Measurements from ENCODE around the gene CHAC1.

Gene CHAC1

GRCh38 chr15:40925495-40925862, 27.8 kb upstream of the CHAC1 start:
- DNase-seq = no peak

GRCh38 chr15:40925863-40926658, 27.2 kb upstream of the CHAC1 start:
- DNase-seq = no peak

- DNase-seq = no peak
These were observed 26.4 kb upstream of the CHAC1 start for GRCh38 chr15:40926659-40927494.

- DNase-seq = no peak
These were observed 25.8 kb upstream of the CHAC1 start for GRCh38 chr15:40927495-40927872.

GRCh38 chr15:40927873-40928806, 25.1 kb upstream of the CHAC1 start:
- no peak for DNase-seq

- peak; percentile 75 for DNase-seq
These were observed 24.2 kb upstream of the CHAC1 start, which contains the start of gene DLL4 for GRCh38 chr15:40928821-40929659. TSS of gene DLL4 (plus strand) at chr15:40929340. CDS start at chr15:40929669, 329 bp downstream.

- no peak for DNase-seq
These were observed 23.4 kb upstream of the CHAC1 start for GRCh38 chr15:40929660-40930429.

GRCh38 chr15:40930430-40931299, 22.6 kb upstream of the CHAC1 start:
- DNase-seq = peak; percentile 81

- no peak for DNase-seq
These were observed 21.8 kb upstream of the CHAC1 start for GRCh38 chr15:40931300-40932142.

- DNase-seq = no peak
These were observed 21.1 kb upstream of the CHAC1 start for GRCh38 chr15:40932156-40932555.

- DNase-seq = no peak
These were observed 20.4 kb upstream of the CHAC1 start for GRCh38 chr15:40932649-40933516.

- DNase-seq = no peak
These were observed 19.8 kb upstream of the CHAC1 start for GRCh38 chr15:40933517-40933902.

GRCh38 chr15:40934457-40934856, 18.8 kb upstream of the CHAC1 start:
- DNase-seq = no peak

- no peak for DNase-seq
These were observed 17.0 kb upstream of the CHAC1 start for GRCh38 chr15:40936234-40936708.

- no peak for DNase-seq
These were observed 16.3 kb upstream of the CHAC1 start for GRCh38 chr15:40936709-40937666.

- no peak for DNase-seq
These were observed 15.3 kb upstream of the CHAC1 start for GRCh38 chr15:40937762-40938535.

Measured in activated effector memory CD4-positive, alpha-beta T cell treated with anti-CD3 and anti-CD28 coated beads, Interleukin-2, amount 50 U/mL, for 16 hours (primary cell).